ENCODE results near the gene ELMO1. TPM values are rescaled to one million over a fixed set of nuclear protein-coding genes. Genes with fewer than 3 reads are reported as not detected.

Gene ELMO1
- total and polyA plus RNA-seq, 10 of the 15 experiments (the other 5 are each of a cell fraction or from before 2014, with no cell fraction given) = 22.6 to 85.9 (median 56.6) TPM

GRCh38 chr7:36951257-36951697, 497.4 kb downstream of the ELMO1 start (continued):
- TF ChIP-seq BCL3 (IDR thresholded peaks at IDR 0.05; ENCODE audit: borderline replicate concordance, insufficient read depth, low read depth, low read length, poor library complexity, severe bottlenecking) = peak; percentile 85
- TF ChIP-seq EZH2 (IDR thresholded peaks at IDR 0.05; ENCODE audit: borderline replicate concordance, control insufficient read depth, low read depth, low read length) = peak; percentile 86; the same call in 1 of the 2 replicates
- no peak for TF ChIP-seq NRF1 (conservative IDR thresholded peaks at IDR 0.05; ENCODE audit: low read depth, low read length)
- no peak for TF ChIP-seq RFX5 (IDR thresholded peaks at IDR 0.05; ENCODE audit: low read depth, low read length)
- TF ChIP-seq BRCA1 (IDR thresholded peaks at IDR 0.05; ENCODE audit: low read depth, low read length) = no peak
- TF ChIP-seq ZNF384 (IDR thresholded peaks at IDR 0.05; ENCODE audit: borderline replicate concordance, low read depth, low read length) = no peak
- TF ChIP-seq POLR2AphosphoS5 (IDR thresholded peaks at IDR 0.05; ENCODE audit: low read length) = no peak
- no peak for TF ChIP-seq CHD4 (IDR thresholded peaks at IDR 0.05)
- no peak for TF ChIP-seq SREBF1 (IDR thresholded peaks at IDR 0.05; ENCODE audit: low read length)
- peak; percentile 57 for TF ChIP-seq SMAD1 (IDR thresholded peaks at IDR 0.05; ENCODE audit: low read depth, partially characterized antibody)
- peak; percentile 100 for TF ChIP-seq DPF2 (IDR thresholded peaks at IDR 0.05)
- no peak for TF ChIP-seq YBX1 (IDR thresholded peaks at IDR 0.05)
- TF ChIP-seq IKZF2 (IDR thresholded peaks at IDR 0.05) = peak; percentile 99
- TF ChIP-seq ASH2L (IDR thresholded peaks at IDR 0.05; ENCODE audit: borderline replicate concordance, low read depth) = no peak
- TF ChIP-seq NFYB (IDR thresholded peaks at IDR 0.05; ENCODE audit: insufficient read depth, low read depth, low read length) = no peak
- no peak for TF ChIP-seq SUZ12 (IDR thresholded peaks at IDR 0.05; ENCODE audit: unreplicated experiment)
- no peak for TF ChIP-seq POLR2AphosphoS2 (IDR thresholded peaks at IDR 0.05; ENCODE audit: low read depth, low read length)
- peak; percentile 78; the same call in 1 of the 2 replicates for TF ChIP-seq TBL1XR1 (IDR thresholded peaks at IDR 0.05; ENCODE audit: low read depth, low read length)
- peak; percentile 75 for TF ChIP-seq NR2F1 (conservative IDR thresholded peaks at IDR 0.05)
- no peak for TF ChIP-seq ZNF622 (IDR thresholded peaks at IDR 0.05)
- TF ChIP-seq, protein P1, sequence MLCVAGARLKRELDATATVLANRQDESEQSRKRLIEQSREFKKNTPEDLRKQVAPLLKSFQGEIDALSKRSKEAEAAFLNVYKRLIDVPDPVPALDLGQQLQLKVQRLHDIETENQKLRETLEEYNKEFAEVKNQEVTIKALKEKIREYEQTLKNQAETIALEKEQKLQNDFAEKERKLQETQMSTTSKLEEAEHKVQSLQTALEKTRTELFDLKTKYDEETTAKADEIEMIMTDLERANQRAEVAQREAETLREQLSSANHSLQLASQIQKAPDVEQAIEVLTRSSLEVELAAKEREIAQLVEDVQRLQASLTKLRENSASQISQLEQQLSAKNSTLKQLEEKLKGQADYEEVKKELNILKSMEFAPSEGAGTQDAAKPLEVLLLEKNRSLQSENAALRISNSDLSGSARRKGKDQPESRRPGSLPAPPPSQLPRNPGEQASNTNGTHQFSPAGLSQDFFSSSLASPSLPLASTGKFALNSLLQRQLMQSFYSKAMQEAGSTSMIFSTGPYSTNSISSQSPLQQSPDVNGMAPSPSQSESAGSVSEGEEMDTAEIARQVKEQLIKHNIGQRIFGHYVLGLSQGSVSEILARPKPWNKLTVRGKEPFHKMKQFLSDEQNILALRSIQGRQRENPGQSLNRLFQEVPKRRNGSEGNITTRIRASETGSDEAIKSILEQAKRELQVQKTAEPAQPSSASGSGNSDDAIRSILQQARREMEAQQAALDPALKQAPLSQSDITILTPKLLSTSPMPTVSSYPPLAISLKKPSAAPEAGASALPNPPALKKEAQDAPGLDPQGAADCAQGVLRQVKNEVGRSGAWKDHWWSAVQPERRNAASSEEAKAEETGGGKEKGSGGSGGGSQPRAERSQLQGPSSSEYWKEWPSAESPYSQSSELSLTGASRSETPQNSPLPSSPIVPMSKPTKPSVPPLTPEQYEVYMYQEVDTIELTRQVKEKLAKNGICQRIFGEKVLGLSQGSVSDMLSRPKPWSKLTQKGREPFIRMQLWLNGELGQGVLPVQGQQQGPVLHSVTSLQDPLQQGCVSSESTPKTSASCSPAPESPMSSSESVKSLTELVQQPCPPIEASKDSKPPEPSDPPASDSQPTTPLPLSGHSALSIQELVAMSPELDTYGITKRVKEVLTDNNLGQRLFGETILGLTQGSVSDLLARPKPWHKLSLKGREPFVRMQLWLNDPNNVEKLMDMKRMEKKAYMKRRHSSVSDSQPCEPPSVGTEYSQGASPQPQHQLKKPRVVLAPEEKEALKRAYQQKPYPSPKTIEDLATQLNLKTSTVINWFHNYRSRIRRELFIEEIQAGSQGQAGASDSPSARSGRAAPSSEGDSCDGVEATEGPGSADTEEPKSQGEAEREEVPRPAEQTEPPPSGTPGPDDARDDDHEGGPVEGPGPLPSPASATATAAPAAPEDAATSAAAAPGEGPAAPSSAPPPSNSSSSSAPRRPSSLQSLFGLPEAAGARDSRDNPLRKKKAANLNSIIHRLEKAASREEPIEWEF (IDR thresholded peaks at IDR 0.05; ENCODE audit: insufficient replicate concordance, low read depth, low read length) = no peak
- peak; percentile 100 for TF ChIP-seq BCL11A (IDR thresholded peaks at IDR 0.05; ENCODE audit: low read depth, low read length)
- peak; percentile 78 for TF ChIP-seq KLF5 (IDR thresholded peaks at IDR 0.05; ENCODE audit: partially characterized antibody)
- no peak for TF ChIP-seq ZSCAN29 (IDR thresholded peaks at IDR 0.05)
- peak; percentile 96 for TF ChIP-seq CBX5 (IDR thresholded peaks at IDR 0.05; ENCODE audit: low read depth)

Data from GM12878 (cell line).